Activated naive CD4-positive, alpha-beta T cell (primary cell): ENCODE results near the gene BMP5.
"Not testable (repeated sequence)": the region's sequence is repeated elsewhere in the genome, so short reads cannot be mapped to it uniquely, and the experiment has no call there.

Experiments
- DNase-seq, 4 experiments: peaks; one replicate each; lab custom pipeline; 2025; lab: John Stamatoyannopoulos, UW

BMP5 gene

DNA sequence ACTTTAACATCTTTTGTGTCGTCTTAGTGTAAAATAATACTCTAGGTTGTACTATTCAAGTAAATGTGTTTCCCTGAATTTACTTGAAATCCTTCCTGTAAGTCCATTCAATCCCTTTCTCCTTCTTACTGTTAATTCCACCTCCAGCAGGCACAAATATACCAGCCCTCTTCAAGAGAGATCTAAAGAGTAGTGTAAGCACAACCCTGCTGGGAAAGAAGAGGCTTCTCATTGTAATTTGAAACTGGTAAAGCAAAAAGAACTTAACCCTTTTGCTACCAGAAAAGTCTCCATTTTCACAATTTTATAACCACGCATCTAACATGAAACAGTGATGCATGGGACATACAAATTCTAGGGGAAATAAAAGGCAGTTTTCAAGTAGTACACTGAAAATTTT lies at the start of gene BMP5:
BMP5 (minus strand) TSS at position 191 of the 400 bp plus-strand sequence. CDS start 725 bp downstream, outside the sequence.
- DNase-seq: no peak

GRCh38 chr6:55922406-55922805 lies 47.0 kb upstream of the BMP5 start:
- no peak for DNase-seq

- DNase-seq: no peak
Observed at GRCh38 chr6:55919716-55920308, 44.4 kb upstream of the BMP5 start.

DNA sequence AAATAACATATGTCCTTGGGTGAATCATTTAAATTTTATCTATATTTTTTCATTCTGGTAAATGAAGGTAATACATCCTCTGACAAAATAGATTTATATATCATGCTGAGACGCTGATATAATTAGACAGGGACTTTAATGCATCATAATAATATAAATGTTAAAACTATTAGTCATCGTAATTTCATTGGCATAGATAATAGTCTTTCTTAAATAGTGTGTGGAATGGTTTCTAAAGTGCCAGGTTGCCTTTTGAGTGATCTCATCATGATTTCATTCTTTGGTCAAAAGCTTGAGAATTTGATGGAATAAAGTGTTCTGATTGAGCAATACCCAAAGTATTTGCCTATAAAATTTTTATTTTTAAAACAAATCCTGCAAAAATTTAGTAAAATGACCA lies 43.2 kb upstream of the BMP5 start:
- no peak for DNase-seq

GRCh38 chr6:55917751-55918415 lies 42.5 kb upstream of the BMP5 start:
- no peak for DNase-seq

- no peak for DNase-seq
Observed at GRCh38 chr6:55916188-55916587, 40.8 kb upstream of the BMP5 start.

- no peak for DNase-seq
Observed at GRCh38 chr6:55913228-55914195, 38.1 kb upstream of the BMP5 start.

DNA sequence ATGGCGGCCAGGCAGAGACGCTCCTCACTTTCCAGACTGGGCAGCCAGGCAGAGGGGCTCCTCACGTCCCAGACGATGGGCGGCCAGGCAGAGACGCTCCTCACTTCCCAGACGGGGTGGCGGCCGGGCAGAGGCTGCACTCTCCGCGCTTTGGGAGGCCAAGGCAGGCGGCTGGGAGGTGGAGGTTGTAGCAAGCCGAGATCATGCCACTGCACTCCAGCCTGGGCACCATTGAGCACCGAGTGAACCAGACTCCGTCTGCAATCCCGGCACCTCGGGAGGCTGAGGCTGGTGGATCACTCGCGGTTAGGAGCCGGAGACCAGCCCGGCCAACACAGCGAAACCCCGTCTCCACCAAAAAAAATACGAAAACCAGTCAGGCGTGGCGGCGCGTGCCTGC lies 35.1 kb upstream of the BMP5 start:
- DNase-seq: not testable (repeated sequence)

- DNase-seq: not testable (repeated sequence)
Observed at GRCh38 chr6:55909911-55910310, 34.5 kb upstream of the BMP5 start.

DNA sequence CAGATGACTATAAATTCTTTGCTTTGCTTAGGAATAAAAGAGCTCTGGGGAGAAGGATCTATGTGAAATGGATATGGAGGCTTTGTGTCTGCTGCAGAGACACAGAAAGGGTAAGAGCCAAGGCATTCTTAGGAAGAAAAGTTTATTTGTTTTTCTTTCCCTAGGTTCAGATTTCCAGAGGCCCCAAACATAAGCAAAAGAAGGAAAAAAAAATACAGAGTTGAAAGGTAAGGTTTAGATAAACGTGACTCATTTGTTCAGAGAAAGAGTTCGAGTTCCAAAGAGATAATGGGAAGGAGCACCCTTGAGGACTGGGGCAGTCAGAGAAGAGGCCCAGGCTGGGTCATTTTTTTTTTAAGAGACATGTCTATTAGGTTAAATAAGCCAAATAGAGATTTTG lies 27.4 kb upstream of the BMP5 start:
- no peak for DNase-seq

- no peak for DNase-seq
Observed at GRCh38 chr6:55901765-55902270, 26.4 kb upstream of the BMP5 start.

GRCh38 chr6:55898342-55898741 lies 23.0 kb upstream of the BMP5 start:
- no peak for DNase-seq

- no peak for DNase-seq
Observed at GRCh38 chr6:55897346-55897745, 22.0 kb upstream of the BMP5 start.

GRCh38 chr6:55895972-55896730 lies 20.8 kb upstream of the BMP5 start:
- no peak for DNase-seq

- no peak for DNase-seq
Observed at GRCh38 chr6:55892749-55893357, 17.5 kb upstream of the BMP5 start.

GRCh38 chr6:55888917-55889316 lies 13.5 kb upstream of the BMP5 start:
- no peak for DNase-seq

- DNase-seq: no peak
Observed at GRCh38 chr6:55886185-55886836, 10.9 kb upstream of the BMP5 start.

DNA sequence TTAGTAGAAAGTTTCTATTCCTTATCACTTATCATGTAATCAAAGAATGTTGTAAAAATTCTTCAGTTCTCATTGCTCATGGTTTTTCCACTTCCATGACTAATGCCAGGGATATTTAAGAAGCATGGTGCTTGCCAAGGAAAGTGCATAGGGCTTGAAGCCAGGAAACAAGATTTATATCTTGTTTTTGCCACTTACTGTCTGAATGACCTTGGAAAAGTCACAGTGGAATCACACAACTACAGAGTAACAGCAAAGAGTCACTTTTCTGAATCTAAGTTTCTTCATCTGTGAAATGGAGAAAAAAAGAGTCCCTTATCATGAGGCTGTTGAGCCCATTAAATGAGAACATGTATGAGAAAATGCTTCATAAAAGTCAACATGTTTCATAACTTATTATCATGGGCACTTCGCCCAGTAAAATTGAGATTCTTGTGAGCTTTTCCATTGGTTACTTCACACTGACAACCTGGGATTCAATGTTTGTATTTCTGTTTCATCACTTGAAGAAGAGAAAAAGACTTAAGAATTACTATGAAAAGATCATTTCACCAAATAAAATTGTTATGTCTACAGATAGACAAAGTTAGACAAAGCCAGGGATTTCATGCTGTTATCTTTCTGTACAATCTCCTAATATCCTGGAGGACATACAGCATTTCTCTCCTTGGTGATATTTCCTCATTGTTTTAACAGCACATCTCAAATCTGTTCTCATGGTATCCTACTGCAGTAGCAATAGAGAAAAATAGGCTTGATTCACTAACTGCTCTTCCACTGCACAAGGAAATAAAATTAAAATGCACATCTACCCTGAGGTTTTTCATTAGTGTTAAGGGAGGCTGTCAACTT lies 7.6 kb upstream of the BMP5 start:
- no peak for DNase-seq

- no peak for DNase-seq
Observed at GRCh38 chr6:55877283-55877682, 1.9 kb upstream of the BMP5 start.

- no peak for DNase-seq
Observed at GRCh38 chr6:55874316-55874715, 1.1 kb downstream of the BMP5 start.
